ENCODE data around the gene COP1. TPM values are rescaled to one million over a fixed set of nuclear protein-coding genes. Genes with fewer than 3 reads are reported as not detected.

COP1 gene
- total and polyA plus RNA-seq, 2 of the 13 experiments (the other 11 are each of a cell fraction or from before 2014, with no cell fraction given): 20.5 to 51.3 TPM

DNA sequence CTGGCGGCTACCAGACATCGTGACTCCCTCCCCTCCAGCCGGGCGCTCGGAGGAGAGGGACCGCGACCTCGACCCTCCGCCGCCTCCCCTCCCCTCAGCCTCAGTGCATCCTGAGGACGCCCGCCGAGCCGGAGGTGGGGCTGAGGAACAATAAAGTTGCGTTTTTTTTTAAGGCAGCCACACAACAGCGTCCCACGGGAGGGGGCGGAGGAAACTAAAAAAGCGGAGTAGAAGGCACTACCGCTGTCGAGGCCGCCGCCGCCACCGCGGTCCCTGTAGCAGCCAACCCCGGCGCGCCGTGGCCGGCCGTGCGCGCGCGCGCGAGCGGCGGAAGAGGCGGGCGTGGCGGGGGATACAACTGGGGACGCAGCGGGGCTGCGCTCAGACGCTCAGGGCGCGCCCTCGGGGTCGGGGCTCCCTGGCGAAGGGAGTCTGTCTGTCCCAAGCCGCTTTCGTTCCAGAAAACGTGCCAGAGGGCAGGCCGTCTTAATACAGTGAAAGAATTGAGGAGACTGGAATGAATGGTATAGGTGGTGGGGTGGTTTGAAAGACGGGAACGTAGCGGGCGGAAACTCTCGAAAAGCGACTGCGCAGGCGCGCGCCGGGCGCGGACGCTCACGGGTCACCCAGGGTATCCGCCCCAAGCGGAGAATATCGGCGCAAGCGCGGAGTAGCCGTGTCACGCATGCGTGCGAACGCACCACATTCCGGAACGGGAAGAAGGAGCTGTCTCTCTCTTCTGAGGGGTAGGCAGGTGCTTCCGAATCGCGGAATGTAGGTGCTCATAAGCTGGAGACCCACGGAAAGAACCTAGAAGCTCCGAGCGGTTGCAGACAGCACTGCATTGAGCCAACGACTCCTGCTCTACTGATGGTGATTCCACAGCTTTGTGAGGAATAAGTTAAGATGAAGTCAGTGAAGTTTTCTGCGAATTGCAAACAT is at the start of gene COP1 (continued):
- TF ChIP-seq, protein P1, sequence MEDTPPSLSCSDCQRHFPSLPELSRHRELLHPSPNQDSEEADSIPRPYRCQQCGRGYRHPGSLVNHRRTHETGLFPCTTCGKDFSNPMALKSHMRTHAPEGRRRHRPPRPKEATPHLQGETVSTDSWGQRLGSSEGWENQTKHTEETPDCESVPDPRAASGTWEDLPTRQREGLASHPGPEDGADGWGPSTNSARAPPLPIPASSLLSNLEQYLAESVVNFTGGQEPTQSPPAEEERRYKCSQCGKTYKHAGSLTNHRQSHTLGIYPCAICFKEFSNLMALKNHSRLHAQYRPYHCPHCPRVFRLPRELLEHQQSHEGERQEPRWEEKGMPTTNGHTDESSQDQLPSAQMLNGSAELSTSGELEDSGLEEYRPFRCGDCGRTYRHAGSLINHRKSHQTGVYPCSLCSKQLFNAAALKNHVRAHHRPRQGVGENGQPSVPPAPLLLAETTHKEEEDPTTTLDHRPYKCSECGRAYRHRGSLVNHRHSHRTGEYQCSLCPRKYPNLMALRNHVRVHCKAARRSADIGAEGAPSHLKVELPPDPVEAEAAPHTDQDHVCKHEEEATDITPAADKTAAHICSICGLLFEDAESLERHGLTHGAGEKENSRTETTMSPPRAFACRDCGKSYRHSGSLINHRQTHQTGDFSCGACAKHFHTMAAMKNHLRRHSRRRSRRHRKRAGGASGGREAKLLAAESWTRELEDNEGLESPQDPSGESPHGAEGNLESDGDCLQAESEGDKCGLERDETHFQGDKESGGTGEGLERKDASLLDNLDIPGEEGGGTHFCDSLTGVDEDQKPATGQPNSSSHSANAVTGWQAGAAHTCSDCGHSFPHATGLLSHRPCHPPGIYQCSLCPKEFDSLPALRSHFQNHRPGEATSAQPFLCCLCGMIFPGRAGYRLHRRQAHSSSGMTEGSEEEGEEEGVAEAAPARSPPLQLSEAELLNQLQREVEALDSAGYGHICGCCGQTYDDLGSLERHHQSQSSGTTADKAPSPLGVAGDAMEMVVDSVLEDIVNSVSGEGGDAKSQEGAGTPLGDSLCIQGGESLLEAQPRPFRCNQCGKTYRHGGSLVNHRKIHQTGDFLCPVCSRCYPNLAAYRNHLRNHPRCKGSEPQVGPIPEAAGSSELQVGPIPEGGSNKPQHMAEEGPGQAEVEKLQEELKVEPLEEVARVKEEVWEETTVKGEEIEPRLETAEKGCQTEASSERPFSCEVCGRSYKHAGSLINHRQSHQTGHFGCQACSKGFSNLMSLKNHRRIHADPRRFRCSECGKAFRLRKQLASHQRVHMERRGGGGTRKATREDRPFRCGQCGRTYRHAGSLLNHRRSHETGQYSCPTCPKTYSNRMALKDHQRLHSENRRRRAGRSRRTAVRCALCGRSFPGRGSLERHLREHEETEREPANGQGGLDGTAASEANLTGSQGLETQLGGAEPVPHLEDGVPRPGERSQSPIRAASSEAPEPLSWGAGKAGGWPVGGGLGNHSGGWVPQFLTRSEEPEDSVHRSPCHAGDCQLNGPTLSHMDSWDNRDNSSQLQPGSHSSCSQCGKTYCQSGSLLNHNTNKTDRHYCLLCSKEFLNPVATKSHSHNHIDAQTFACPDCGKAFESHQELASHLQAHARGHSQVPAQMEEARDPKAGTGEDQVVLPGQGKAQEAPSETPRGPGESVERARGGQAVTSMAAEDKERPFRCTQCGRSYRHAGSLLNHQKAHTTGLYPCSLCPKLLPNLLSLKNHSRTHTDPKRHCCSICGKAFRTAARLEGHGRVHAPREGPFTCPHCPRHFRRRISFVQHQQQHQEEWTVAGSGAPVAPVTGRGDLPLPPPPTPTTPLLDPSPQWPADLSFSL (CRISPR knock-in tag; IDR thresholded peaks at IDR 0.05): no peak
- TF ChIP-seq ZSCAN9 (CRISPR knock-in tag; IDR thresholded peaks at IDR 0.05; ENCODE audit: borderline replicate concordance) (0 out of 2 replicates have a peak, but pooled peaks have one; percentile 10), MZF1 (CRISPR knock-in tag; IDR thresholded peaks at IDR 0.05; ENCODE audit: borderline replicate concordance) (no peak), CC2D1A (CRISPR knock-in tag; IDR thresholded peaks at IDR 0.05) (peak; percentile 45; the same call in 1 of the 2 replicates), ATF3 (CRISPR knock-in tag; IDR thresholded peaks at IDR 0.05) (no peak), ZNF607 (CRISPR knock-in tag; IDR thresholded peaks at IDR 0.05; ENCODE audit: borderline replicate concordance) (peak; percentile 65; the same call in 1 of the 2 replicates), ZSCAN20 (CRISPR knock-in tag; IDR thresholded peaks at IDR 0.05; ENCODE audit: borderline replicate concordance) (0 out of 2 replicates have a peak, but pooled peaks have one; percentile 60), IKZF4 (CRISPR knock-in tag; IDR thresholded peaks at IDR 0.05; ENCODE audit: borderline replicate concordance, low read depth, not compliant biosample characterization) (peak; percentile 18), MAFF (IDR thresholded peaks at IDR 0.05; ENCODE audit: low read depth, low read length) (no peak), GFI1 (CRISPR knock-in tag; IDR thresholded peaks at IDR 0.05; ENCODE audit: borderline replicate concordance) (no peak; the same call in 1 of the 2 replicates), ARNT (IDR thresholded peaks at IDR 0.05) (no peak), ZNF383 (CRISPR knock-in tag; IDR thresholded peaks at IDR 0.05; ENCODE audit: borderline replicate concordance) (no peak), SMAD3 (CRISPR knock-in tag; IDR thresholded peaks at IDR 0.05) (peak; percentile 56; the same call in 1 of the 2 replicates), ZNF180 (CRISPR knock-in tag; IDR thresholded peaks at IDR 0.05; ENCODE audit: borderline replicate concordance, low read depth) (no peak), ZNF460 (CRISPR knock-in tag; IDR thresholded peaks at IDR 0.05; ENCODE audit: borderline replicate concordance) (no peak), ZNF20 (CRISPR knock-in tag; IDR thresholded peaks at IDR 0.05) (no peak), PREB (CRISPR knock-in tag; IDR thresholded peaks at IDR 0.05) (no peak)
- TF ChIP-seq, protein P2, sequence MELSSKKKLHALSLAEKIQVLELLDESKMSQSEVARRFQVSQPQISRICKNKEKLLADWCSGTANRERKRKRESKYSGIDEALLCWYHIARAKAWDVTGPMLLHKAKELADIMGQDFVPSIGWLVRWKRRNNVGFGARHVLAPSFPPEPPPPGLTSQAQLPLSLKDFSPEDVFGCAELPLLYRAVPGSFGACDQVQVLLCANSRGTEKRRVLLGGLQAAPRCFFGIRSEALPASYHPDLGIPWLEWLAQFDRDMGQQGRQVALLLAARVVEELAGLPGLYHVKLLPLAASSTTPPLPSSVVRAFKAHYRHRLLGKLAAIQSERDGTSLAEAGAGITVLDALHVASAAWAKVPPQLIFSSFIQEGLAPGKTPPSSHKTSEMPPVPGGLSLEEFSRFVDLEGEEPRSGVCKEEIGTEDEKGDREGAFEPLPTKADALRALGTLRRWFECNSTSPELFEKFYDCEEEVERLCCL (CRISPR knock-in tag; IDR thresholded peaks at IDR 0.05; ENCODE audit: borderline replicate concordance): 0 out of 2 replicates have a peak, but pooled peaks have one; percentile 19

Data from HepG2 (cell line).